CD4-positive, CD25-positive, alpha-beta regulatory T cell (primary cell): ENCODE results near the gene ACAP2. TPM values are rescaled to one million over a fixed set of nuclear protein-coding genes. Genes with fewer than 3 reads are reported as not detected.
A peak's percentile ranks its signal among the peaks of the same experiment; 100 is the strongest.

Source experiments
- ATAC-seq, 2 donors: fragments of 150-1000 bp; cut with Tn5 transposase; one replicate each; pipeline ENCODE4 v1.10.0; 2021; ENCODE audit warnings: low read depth in 2 of 2, moderate number of reproducible peaks in 2 of 2, moderate library complexity in 1 of 2
- DNase-seq, 3 donors: peaks; one replicate each; pipeline versions ENCODE4 v3.0.0 to v3.0.0-alpha.2; 2012 to 2022; ENCODE audit warnings: mixed read lengths in 1 of 3
- H3K27ac ChIP-seq: one replicate; pipeline ENCODE4 v1.7.0; 2013; ENCODE audit warnings: mild to moderate bottlenecking, low read length; ENCODE audit not compliant: insufficient read depth, poor library complexity, severe bottlenecking
- H3K27me3 ChIP-seq: one replicate; pipeline ENCODE4 v1.7.0; 2013; ENCODE audit warnings: low read length; ENCODE audit not compliant: control insufficient read depth, insufficient read depth
- H3K36me3 ChIP-seq: one replicate; pipeline ENCODE4 v1.7.0; 2013; ENCODE audit warnings: mild to moderate bottlenecking, low read length, moderate library complexity; ENCODE audit not compliant: control insufficient read depth, insufficient read depth
- H3K4me1 ChIP-seq: 2 replicates; pipeline ENCODE4 v1.7.0; 2013; ENCODE audit warnings: mild to moderate bottlenecking, low read length; ENCODE audit not compliant: insufficient read depth, control insufficient read depth, poor library complexity, severe bottlenecking
- H3K4me3 ChIP-seq: one replicate; pipeline ENCODE4 v1.7.0; 2013; ENCODE audit warnings: low read depth, mild to moderate bottlenecking, low read length, moderate library complexity
- H3K9me3 ChIP-seq, 2 experiments: 1 replicate in 1 of 2; 2 replicates in 1 of 2; pipeline ENCODE4 v1.7.0; 2013; ENCODE audit warnings: low read length in 2 of 2, mild to moderate bottlenecking in 1 of 2, moderate library complexity in 1 of 2; ENCODE audit not compliant: control insufficient read depth in 2 of 2
- H3K27ac Mint-ChIP-seq, 3 donors: one replicate each; pipeline ENCODE4 v1.8.0; 2020 to 2022; ENCODE audit warnings: mild to moderate bottlenecking in 3 of 3, mixed read lengths in 3 of 3, moderate library complexity in 2 of 3
- H3K27me3 Mint-ChIP-seq: one replicate; pipeline ENCODE4 v1.8.0; 2022; ENCODE audit warnings: mild to moderate bottlenecking, mixed read lengths
- H3K36me3 Mint-ChIP-seq: one replicate; pipeline ENCODE4 v1.8.0; 2020; ENCODE audit warnings: mixed read lengths
- H3K4me1 Mint-ChIP-seq, 4 donors: one replicate each; pipeline ENCODE4 v1.8.0; 2020 to 2022; ENCODE audit warnings: mixed read lengths in 4 of 4, mild to moderate bottlenecking in 1 of 4
- H3K4me3 Mint-ChIP-seq, 4 donors: one replicate each; pipeline ENCODE4 v1.8.0; 2020 to 2022; ENCODE audit warnings: mild to moderate bottlenecking in 4 of 4, mixed read lengths in 4 of 4, moderate library complexity in 3 of 4
- H3K9me3 Mint-ChIP-seq, 7 donors: one replicate each; pipeline ENCODE4 v1.8.0; 2020 to 2022; ENCODE audit warnings: mixed read lengths in 7 of 7, mild to moderate bottlenecking in 3 of 7, moderate library complexity in 2 of 7
- polyA plus RNA-seq, 4 donors: library from polyadenylated mRNA; unstranded; fragments of 300-500 nt; fragmentation: Illumina TruSeq; gene quantifications; one replicate each; pipeline ENCODE4 v1.2.3, GENCODE V29; 2021
- total RNA-seq: library from RNA; stranded (reverse); gene quantifications from one replicate; pipeline ENCODE4 v1.2.3, GENCODE V29; 2022

The ACAP2 gene
- total and polyA plus RNA-seq, 5 donors from 2014 or later, result 36.9 to 121 (median 51.9) TPM

DNA sequence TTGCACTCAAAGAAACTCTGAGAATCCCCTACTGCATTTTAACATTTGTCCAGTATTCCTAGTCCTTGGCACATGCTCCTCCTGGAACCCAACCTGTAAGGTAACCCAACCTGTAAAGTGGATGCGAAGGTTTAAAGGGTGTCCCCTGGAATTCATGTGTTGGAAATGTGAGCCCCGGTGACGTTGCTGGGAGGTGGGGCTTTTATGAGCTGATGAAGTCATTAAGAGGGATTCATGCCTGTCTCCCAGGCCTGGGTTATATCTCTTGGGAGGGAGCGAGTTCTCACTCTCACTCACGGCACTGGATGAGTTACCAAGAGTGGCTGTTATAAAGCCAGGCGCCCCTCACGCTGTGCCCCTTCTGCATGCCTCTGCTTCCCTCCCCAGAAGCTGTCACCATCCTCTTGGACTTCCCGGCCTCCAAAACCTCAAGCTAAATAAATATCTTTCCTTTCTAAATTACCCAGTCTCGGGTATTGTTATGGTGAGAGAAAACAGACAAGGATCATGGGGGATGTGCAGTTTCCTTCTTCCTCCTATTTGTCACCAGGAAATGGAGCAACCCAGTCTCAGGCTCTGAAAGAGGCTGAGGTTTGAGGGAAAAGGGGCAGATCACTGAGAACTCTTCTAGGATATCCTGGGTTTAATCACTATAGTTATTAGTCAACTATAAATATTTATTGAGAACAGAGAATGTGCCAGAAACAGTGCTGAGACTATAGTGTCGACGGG lies 179.5 kb downstream of the ACAP2 start:
- Histone ChIP-seq H3K9me3 (no peaks in the 10 kb centered on the region), H3K4me1 (peaks cover 28% of the 10 kb centered on the region), H3K27ac (no peak overlapping the region), H3K4me3 (no peak overlapping the region), H3K27me3 (no peaks in the 10 kb centered on the region), H3K36me3 (peaks cover 6% of the 10 kb centered on the region)
- peak overlapping the region in 2 of 4 donors; percentile 42 to 61 for H3K4me3 Mint-ChIP-seq
- peaks cover 5 to 38% (median 24%) of the 10 kb centered on the region in 4 donors for H3K4me1 Mint-ChIP-seq
- no peaks in the 10 kb centered on the region for H3K9me3 Mint-ChIP-seq
- ATAC-seq, result no peak
- peak overlapping the region in 1 of 3 donors; percentile 26 for H3K27ac Mint-ChIP-seq
- no peaks in the 10 kb centered on the region for H3K27me3 Mint-ChIP-seq
- DNase-seq, result no peak
- peaks cover 4% of the 10 kb centered on the region for H3K36me3 Mint-ChIP-seq

DNA sequence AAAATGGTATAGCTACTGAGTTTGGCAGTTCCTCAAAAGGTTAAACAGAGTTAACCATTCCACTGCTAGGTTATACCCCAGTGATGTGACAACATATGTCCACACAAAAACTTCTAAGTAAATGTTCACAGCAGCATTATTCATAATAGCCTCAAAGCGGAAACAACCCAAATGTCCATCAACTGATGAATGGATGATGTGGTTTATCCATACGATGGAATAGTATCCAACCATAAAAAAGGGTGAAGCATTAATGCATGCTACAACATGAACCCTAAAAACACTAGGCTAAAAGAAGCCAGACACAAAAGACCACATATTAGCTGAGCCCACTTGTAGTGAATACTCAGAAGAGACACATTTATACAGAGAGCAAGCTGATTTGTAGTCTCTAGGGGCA lies 180.9 kb downstream of the ACAP2 start:
- ATAC-seq (no peak), DNase-seq (no peak)
- Histone ChIP-seq H3K4me3 (no peak overlapping the region), H3K27ac (no peak overlapping the region), H3K4me1 (peaks cover 28% of the 10 kb centered on the region), H3K36me3 (no peaks in the 10 kb centered on the region), H3K9me3 (no peaks in the 10 kb centered on the region), H3K27me3 (no peaks in the 10 kb centered on the region)
- H3K36me3 Mint-ChIP-seq, result peaks cover 4% of the 10 kb centered on the region
- H3K27me3 Mint-ChIP-seq, result no peaks in the 10 kb centered on the region
- peak overlapping the region in 2 of 4 donors; percentile 61 to 85 for H3K4me3 Mint-ChIP-seq
- H3K4me1 Mint-ChIP-seq, result peaks cover 0 to 34% (median 22%) of the 10 kb centered on the region in 4 donors
- H3K27ac Mint-ChIP-seq, result no peak overlapping the region
- no peaks in the 10 kb centered on the region for H3K9me3 Mint-ChIP-seq

GRCh38 chr3:195260280-195260905 lies 182.4 kb downstream of the ACAP2 start:
- Mint-ChIP-seq H3K4me3 (peak overlapping the region; percentile 83 to 89 (median 85)), H3K27me3 (no peaks in the 10 kb centered on the region), H3K27ac (peak overlapping the region; percentile 66 to 83 (median 67)), H3K9me3 (no peaks in the 10 kb centered on the region), H3K4me1 (peaks cover 0 to 34% (median 21%) of the 10 kb centered on the region in 4 donors), H3K36me3 (peaks cover 4% of the 10 kb centered on the region)
- H3K4me3 ChIP-seq, result peak overlapping the region; percentile 72
- no peaks in the 10 kb centered on the region for H3K9me3 ChIP-seq
- H3K36me3 ChIP-seq, result no peaks in the 10 kb centered on the region
- DNase-seq (peak in 1 of 3 donors; percentile 46), ATAC-seq (peak in 1 of 2 donors; percentile 5)
- peaks cover 28% of the 10 kb centered on the region for H3K4me1 ChIP-seq
- H3K27ac ChIP-seq, result peak overlapping the region; percentile 74
- H3K27me3 ChIP-seq, result no peaks in the 10 kb centered on the region

- Mint-ChIP-seq H3K4me3 (peak overlapping the region in 3 of 4 donors; percentile 75 to 86 (median 76)), H3K27ac (peak overlapping the region in 2 of 3 donors; percentile 83 to 92), H3K9me3 (no peaks in the 10 kb centered on the region), H3K4me1 (peaks cover 0 to 34% (median 20%) of the 10 kb centered on the region in 4 donors), H3K27me3 (no peaks in the 10 kb centered on the region), H3K36me3 (peaks cover 4% of the 10 kb centered on the region)
- H3K4me1 ChIP-seq, result peaks cover 28% of the 10 kb centered on the region
- no peaks in the 10 kb centered on the region for H3K27me3 ChIP-seq
- H3K4me3 ChIP-seq, result no peak overlapping the region
- H3K9me3 ChIP-seq, result no peaks in the 10 kb centered on the region
- no peaks in the 10 kb centered on the region for H3K36me3 ChIP-seq
- peak; percentile 85 to 87 for ATAC-seq
- peak overlapping the region; percentile 92 for H3K27ac ChIP-seq
- peak; percentile 89 to 91 (median 90) for DNase-seq
Measured at GRCh38 chr3:195259475-195260279, 183.1 kb downstream of the ACAP2 start.

DNA sequence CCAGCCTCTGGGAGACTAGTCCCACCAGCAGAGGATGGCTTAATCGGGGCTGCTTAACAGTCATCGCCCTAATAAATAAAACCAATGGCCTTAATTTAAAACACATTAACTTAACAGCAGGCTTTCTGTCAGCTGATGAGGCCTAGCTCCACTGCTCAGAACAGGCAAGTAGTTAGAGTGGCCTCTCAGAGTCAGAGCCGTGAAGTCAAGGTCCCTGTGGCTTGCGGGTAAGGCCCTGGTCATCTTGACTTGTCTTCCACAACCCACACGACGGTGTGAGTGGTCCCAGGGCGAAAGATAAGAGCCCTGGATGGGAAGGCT lies 183.7 kb downstream of the ACAP2 start:
- peaks cover 0 to 34% (median 20%) of the 10 kb centered on the region in 4 donors for H3K4me1 Mint-ChIP-seq
- peaks cover 28% of the 10 kb centered on the region for H3K4me1 ChIP-seq
- no peaks in the 10 kb centered on the region for H3K36me3 ChIP-seq
- peak in 2 of 3 donors; percentile 30 to 49 for DNase-seq
- ATAC-seq, result no peak
- no peaks in the 10 kb centered on the region for H3K9me3 Mint-ChIP-seq
- peak overlapping the region; percentile 92 for H3K27ac ChIP-seq
- peak overlapping the region; percentile 72 to 95 (median 80) for H3K4me3 Mint-ChIP-seq
- H3K9me3 ChIP-seq, result no peaks in the 10 kb centered on the region
- peaks cover under 1% of the 10 kb centered on the region for H3K36me3 Mint-ChIP-seq
- no peaks in the 10 kb centered on the region for H3K27me3 ChIP-seq
- no peaks in the 10 kb centered on the region for H3K27me3 Mint-ChIP-seq
- H3K4me3 ChIP-seq, result no peak overlapping the region
- peak overlapping the region; percentile 83 to 95 (median 84) for H3K27ac Mint-ChIP-seq

DNA sequence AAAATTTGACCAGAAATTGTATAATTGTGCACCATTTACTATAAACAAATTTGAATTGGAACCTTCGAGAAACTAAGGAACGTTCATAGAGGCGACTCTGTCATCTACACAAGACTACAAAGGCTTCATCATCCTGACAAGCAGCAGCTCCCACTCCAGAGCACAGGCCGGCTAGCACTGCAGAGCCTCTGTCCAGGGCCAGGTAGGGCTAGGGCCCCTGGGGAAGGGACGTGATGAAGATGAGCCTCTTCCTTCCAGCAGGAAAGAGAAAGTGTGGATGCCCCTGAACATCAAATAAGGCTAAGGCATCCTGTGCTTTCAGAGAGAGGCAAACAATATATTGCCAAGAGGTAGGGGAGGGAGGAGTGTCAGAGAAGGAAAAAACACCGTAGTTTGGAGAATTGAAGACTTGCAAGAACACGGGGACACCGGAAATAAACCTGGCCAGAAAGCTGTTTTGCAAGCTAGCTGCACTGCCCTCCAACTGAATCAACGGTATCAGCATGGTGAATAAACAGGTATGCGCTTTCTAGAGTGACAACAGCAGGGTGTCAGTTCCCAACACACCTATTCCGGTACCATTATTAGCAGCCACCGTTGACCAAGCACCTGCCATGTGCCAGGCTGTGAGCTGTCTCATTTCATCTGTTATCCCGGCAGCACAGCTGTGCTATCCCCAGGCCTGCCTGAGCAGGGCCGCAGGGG lies 184.2 kb downstream of the ACAP2 start:
- Mint-ChIP-seq H3K27me3 (no peaks in the 10 kb centered on the region), H3K4me3 (peak overlapping the region; percentile 72 to 95 (median 80)), H3K27ac (peak overlapping the region; percentile 83 to 95 (median 84)), H3K4me1 (peaks cover 0 to 34% (median 19%) of the 10 kb centered on the region in 4 donors), H3K36me3 (no peaks in the 10 kb centered on the region), H3K9me3 (no peaks in the 10 kb centered on the region)
- Histone ChIP-seq H3K27me3 (no peaks in the 10 kb centered on the region), H3K9me3 (no peaks in the 10 kb centered on the region), H3K4me1 (peaks cover 28% of the 10 kb centered on the region), H3K36me3 (no peaks in the 10 kb centered on the region), H3K4me3 (no peak overlapping the region), H3K27ac (peak overlapping the region; percentile 92)
- peak in 1 of 3 donors; percentile 74 for DNase-seq
- ATAC-seq, result no peak
